PC-3 (cell line): ENCODE results near the gene PDGFC.

Experiments used
- EZH2 ChIP-seq: fragments of 300-600 bp; sonication (generic); IDR thresholded peaks from one replicate; pipeline ENCODE4 v1.6.1; 2017; ENCODE audit warnings: antibody characterized with exemption, mild to moderate bottlenecking, low read length; ENCODE audit not compliant: unreplicated experiment
- EZH2phosphoT487 ChIP-seq: fragments of 300-600 bp; sonication (generic); IDR thresholded peaks from 2 replicates; pipeline ENCODE4 v1.6.1; 2018; ENCODE audit warnings: mild to moderate bottlenecking, antibody characterized with exemption, low read length, borderline replicate concordance
- TF ChIP-seq, protein P1 (sequence below): fragments of 300-600 bp; sonication (generic); conservative IDR thresholded peaks from 2 replicates; pipeline ENCODE4 v1.5.1; 2017; ENCODE audit warnings: antibody characterized with exemption, low read depth, mild to moderate bottlenecking, low read length

DNA sequence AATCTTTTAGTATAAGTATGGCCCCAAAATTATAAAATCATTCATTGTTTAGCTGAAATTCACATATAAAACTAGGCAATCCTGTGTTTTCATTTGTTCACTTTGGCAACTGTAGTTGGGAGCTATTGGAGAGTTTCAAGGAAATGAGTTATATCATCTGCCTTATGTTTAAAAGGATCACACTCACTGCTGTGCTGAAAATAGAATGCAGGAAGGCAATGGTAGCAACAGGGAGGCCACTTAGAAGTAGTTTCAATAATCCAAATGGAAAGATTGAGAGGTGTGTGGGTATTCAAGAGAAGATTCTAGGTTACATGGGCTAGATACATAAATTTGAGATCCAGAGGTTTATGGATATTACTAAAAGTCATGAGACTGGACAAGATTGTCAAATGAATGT lies 184.9 kb downstream of the PDGFC start:
- TF ChIP-seq, protein P1, sequence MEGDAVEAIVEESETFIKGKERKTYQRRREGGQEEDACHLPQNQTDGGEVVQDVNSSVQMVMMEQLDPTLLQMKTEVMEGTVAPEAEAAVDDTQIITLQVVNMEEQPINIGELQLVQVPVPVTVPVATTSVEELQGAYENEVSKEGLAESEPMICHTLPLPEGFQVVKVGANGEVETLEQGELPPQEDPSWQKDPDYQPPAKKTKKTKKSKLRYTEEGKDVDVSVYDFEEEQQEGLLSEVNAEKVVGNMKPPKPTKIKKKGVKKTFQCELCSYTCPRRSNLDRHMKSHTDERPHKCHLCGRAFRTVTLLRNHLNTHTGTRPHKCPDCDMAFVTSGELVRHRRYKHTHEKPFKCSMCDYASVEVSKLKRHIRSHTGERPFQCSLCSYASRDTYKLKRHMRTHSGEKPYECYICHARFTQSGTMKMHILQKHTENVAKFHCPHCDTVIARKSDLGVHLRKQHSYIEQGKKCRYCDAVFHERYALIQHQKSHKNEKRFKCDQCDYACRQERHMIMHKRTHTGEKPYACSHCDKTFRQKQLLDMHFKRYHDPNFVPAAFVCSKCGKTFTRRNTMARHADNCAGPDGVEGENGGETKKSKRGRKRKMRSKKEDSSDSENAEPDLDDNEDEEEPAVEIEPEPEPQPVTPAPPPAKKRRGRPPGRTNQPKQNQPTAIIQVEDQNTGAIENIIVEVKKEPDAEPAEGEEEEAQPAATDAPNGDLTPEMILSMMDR = no peak
- no peak for TF ChIP-seq EZH2
- TF ChIP-seq EZH2phosphoT487 = no peak
